HG02938 (cell line): Measurements from ENCODE around the gene PDP2.

Experiments
- ATAC-seq: cut with Tn5 transposase; IDR thresholded peaks from one replicate; pipeline ENCODE4 v1.9.1; 2021; ENCODE audit warnings: mild to moderate bottlenecking, moderate library complexity; ENCODE audit not compliant: unreplicated experiment

Gene PDP2, protein sequence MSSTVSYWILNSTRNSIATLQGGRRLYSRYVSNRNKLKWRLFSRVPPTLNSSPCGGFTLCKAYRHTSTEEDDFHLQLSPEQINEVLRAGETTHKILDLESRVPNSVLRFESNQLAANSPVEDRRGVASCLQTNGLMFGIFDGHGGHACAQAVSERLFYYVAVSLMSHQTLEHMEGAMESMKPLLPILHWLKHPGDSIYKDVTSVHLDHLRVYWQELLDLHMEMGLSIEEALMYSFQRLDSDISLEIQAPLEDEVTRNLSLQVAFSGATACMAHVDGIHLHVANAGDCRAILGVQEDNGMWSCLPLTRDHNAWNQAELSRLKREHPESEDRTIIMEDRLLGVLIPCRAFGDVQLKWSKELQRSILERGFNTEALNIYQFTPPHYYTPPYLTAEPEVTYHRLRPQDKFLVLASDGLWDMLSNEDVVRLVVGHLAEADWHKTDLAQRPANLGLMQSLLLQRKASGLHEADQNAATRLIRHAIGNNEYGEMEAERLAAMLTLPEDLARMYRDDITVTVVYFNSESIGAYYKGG

DNA sequence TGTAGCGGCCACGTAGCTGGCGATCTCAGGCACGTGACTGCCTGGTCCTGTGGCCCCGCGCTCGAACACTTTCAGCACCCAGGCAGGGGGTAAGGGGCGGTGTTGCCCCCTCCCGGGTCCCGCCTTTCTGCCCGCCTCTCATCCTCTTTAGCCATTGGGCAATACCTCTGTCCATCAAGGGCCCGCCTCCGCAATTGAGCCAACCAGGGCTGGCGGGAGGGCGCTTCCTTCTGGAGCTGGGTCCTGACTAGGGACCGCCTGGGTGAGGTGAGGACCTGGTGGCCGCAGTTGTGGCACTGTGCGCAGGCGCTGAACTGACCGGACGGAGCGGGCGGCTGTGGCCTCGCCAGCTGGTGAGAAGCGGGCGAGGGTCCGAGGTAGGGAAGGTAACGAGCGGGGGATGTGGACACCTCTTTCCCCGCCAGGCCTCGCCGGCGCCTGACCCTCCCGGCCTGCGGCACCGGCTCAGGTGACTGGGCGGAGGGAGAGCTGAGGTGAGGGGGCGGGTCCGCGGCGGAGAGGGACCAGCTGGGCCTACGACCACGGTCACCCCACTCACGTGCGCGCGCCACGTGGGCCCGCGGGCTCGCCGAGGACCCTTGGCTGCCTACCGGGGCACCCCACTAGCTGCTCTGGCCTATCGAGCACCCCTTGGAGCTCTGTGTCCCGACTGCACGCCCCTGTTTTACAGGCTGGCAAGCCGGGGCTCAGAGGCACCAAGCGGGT lies at the start of gene PDP2:
Gene PDP2 (plus strand): TSS at position 228 of the 726 bp plus-strand sequence. CDS start 3,770 bp downstream, outside the sequence.
- peak; percentile 93 for ATAC-seq

DNA sequence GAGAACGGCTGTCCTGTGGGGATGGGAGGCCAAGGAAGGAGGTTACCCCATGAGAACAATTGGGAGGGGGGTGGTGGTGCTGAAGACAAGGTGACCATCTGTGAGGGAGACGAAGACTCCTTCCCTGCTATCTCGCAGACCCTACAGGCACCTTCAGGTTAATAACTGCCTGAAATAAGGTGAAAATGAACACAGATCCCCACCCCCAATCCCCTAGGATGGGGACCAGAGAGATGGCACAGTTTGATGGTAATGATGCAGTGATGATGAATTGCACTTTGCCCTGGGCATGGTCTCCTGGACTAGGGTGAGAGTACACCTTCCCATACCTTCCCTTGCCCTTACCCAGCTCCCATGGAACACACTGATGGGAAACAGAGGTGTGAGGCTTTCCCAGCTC lies 48.1 kb upstream of the PDP2 start:
- ATAC-seq: no peak

DNA sequence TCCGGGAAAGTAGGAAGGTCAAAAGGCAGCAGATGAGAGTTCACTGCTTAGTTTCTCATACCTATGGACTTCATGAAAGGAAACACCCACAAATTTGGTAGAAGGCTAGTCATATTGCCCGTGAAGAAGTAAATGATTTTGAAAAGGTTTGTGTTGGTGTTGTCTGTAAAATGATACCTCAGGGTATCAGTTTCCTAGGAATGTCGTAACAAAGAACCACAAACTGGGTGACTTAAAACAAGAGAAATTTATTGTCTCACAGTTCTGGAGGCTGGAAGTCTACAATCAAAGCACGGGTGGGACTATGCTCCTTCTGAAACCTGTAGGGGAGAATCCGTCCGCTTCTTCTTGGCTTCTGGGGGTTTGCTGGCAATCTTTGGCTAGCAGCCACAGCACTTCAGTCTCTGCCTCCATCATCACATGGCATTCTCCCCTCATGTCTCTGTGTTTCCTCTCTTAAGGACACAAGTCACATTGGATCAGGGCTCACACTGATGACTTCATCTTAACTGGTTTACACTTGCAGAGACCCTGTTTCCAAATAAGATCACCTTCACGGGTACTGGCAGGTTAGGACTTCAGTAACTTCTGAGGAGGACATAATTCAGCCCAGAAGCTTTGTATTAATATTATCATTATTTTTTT lies 47.5 kb upstream of the PDP2 start:
- ATAC-seq: no peak

DNA sequence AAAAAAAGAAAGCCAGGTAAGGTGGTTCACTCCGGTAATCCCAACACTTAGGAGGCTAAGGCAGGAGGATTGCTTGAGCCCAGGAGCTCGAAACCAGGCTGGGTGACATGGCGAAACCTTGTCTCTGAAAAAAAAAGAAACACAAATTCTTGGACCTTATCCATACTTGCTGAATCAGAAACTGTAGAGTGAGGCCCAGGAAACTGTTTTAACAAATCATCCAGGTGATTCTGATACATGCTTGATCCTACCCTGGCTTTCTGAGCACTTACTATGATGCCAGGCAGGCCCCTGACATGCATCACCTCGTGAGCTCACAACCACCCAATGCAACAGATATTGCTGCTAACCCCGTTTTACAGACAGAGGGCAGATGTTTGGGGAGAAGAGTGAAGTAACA lies 45.6 kb upstream of the PDP2 start:
- no peak for ATAC-seq

DNA sequence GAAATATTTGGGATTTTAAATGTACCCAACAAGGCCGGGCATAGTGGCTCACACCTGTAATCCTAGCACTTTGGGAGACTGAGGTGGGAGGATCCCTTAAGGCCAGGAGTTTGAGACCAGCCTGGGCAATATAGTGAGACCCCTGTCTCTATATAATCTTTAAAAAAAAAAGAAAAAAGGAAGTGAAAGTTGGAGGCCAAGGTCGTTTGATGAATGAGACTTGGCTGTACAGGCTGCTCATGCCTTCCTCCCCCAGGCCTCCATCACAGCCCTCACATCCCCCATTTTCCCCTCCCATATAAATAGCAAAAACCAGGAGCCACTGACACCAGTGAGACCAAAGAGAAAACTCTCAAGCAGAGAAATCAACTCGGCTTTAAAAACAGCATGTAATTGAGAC lies 39.4 kb upstream of the PDP2 start:
- ATAC-seq: no peak

DNA sequence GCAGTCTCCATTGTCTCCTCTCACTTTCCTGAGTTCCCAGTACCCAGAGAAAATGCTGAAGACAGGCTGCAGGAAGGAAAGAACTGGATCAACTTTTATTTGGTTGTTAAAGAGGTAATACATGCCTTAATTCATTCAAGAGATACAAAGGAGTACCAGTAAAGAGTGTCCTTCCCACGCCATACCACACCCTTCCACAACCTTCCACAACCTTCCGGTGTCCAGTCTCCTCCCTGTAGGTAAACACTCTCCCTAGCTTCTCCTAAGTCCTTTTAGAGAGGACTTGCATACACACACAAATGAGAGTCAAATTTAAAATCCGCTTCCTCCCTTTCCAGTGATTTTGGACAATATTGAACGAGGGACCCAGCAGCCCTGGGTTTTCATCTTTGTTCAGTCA lies 38.9 kb upstream of the PDP2 start:
- ATAC-seq: no peak

DNA sequence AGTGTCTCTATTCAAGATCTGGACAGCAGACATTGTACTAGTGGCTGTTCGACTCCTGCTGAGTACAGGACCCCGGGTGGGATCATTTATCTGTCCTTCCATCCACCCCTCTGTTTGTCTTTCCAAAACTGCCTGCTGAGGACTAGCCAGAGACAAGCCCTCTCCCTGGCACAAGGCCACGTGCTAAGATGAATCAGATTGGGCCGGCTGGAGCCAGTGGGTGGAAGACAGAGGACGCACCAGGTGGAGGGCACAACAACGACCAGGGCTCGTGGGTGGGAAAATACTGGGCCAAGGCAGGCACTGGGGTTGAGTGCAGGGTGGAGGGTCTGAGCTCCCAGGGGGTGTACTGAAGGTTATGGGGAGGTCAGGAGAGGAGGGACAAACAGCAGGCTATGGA lies 37.5 kb upstream of the PDP2 start:
- ATAC-seq: no peak

DNA sequence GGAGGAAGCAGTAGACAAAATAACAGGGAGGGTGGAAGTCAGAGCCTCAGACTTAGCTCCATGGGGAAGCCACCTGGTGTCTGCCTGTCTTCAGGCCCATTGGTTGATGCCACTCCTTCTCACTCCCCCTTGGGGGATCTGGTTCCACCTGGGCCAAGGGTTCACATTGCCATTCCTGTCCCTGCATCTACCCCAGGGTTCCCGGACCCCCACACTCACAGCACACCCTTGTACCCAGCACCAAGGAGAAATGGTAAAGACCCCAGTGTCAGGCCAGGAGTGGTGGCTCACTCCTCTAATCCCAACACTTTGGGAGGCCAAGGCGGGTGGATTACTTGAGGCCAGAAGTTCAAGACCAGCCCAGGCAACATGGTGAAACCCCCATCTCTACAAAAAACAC lies 37.1 kb upstream of the PDP2 start:
- no peak for ATAC-seq

DNA sequence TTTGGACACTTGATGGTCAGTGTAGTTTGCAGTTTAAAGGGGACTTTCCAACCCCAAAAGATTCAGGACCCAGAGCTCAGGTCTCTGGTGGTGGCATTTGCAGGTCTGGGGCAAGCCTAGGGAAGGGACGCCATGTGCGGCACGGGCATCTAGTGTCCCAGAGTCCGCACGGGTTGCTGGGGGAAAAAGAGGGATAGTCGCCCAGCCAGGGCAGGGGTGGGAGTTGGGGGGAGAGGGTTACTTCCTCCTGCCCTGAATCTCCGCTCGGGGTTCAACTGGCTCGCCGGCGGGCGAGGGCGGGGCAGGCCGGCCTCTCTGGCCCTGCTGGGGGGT lies 36.3 kb upstream of the PDP2 start:
- ATAC-seq: no peak

DNA sequence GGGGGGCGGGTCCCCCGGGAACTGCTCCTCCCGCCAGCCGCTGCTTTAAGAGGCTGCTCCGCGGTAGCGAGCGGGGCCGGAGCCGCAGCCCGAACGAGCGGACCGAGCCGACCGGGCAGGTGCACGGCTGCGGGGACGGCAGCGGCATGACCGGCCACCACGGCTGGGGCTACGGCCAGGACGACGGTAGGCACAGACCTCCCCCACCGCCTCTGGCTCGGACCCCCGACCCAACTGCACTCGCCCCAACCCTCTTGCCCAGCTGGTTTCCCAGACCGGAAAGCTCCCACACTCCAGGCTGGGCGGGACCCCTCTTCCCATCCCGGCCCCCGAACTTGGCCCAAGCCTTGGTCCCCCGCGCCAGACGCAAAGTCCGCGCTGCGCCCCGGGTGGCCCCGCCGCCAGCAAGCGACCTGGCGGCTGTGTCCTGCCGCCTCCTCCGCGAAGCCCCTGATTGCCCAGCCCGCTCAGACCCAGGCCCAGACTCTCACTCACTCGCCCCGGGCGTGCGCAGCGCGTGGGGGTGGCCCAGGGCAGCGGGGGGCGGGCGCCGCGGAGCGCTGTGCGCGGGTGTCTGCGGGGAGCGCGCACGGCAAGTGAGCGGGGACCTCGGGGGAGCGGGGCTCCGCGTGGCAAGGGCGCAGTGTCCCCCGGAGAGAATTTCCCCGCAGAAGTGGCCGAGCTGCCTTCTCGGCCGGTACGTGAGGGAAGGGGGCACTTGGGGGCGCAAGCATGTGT lies 35.8 kb upstream of the PDP2 start, which contains the start of gene CA7:
Gene CA7 (plus strand): TSS at position 73 of the 738 bp plus-strand sequence. CDS start 74 bp downstream, at position 147.
- no peak for ATAC-seq

DNA sequence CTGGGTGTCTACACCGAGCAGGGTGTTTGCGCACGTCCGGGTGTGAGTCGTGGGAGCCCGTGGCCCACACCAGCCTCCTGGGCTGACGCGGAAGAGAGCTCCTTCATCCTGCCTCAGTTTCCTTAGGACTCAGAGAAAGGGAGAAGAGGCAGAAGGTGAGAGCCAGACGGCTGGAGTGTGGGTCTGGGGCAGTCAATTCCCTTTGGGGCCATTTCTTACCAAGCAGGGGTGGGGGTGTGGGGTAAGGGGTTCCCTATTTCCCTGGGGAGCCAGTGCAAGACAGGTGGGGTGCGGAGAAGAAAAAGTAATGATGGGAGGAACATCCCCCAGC lies 35.3 kb upstream of the PDP2 start:
- ATAC-seq: no peak

DNA sequence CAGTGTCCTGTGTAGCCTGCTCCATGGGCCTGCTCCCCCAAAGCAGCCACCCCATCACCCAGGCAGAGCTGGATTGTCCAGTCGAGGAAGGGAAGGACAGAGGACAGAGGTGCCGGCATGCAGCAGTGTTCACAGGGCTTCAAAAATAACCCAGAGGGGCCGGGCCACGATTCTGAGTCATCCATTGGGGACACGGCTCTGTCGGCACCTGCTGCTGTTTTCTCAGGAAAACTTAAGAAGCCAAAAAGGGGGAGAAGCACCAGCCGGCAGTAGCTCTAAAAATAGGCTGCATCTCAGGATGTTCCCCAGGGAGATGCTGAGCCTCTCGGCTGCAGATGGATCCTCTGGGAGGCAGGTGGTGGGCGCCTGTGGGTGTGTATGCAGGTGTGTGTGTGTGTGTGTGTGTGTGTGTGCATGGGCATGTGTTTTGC lies 34.5 kb upstream of the PDP2 start:
- ATAC-seq: no peak

DNA sequence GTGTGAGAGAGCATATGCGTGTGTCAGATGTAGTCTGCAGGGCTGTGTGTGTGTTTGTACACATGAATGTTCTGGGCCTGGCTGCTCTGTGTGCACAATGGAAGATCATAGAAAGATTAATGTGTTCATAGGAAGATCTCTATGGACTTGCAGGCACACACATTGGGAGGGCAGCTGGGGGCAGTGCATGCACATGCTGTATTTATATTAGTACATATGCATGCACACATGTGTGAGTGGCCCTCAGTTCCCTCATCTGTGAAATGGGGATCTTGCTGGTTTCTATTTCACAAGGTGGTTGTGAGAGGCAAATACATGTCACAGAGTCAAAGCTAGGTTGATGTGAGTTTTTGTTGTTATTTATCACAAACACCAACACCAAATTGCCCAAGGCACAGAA lies 34.0 kb upstream of the PDP2 start:
- ATAC-seq: no peak

DNA sequence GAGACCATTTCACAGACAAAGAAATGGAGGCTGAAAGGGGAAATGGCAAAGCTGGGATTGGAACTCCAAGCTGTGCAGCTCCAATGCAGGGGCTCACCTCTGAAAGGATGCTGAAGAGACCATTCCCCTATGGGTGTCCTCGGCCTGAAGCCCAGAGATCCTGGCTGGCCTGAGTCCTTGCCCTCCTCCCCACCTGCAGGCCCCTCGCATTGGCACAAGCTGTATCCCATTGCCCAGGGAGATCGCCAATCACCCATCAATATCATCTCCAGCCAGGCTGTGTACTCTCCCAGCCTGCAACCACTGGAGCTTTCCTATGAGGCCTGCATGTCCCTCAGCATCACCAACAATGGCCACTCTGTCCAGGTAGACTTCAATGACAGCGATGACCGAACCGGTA lies 33.5 kb upstream of the PDP2 start:
- no peak for ATAC-seq

DNA sequence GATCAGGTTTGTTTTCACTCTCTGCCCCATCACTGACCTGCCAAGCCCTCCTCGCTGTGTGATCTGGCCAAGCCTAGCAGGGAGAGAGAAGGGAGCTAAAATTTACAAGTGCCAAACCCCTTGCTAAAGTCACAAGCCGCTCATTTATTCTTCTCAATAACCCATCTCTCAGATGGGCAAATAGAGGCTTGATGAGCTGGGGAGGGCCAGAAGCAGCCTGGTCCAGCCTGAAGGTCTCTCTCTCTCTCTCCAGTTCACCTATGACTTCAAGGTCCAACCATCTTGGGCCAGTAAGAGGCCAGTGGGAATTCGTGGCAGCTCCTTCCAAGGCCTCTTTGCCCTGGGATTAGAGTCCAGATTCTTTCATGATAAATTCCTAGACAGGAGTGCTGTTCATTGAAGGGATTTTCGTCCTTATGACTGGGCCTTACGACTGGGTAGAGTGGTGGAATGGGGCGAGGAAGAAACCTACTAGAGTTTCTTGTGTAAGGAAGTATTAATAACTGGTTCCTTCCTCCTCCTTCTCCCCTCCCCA lies 32.7 kb upstream of the PDP2 start:
- no peak for ATAC-seq

DNA sequence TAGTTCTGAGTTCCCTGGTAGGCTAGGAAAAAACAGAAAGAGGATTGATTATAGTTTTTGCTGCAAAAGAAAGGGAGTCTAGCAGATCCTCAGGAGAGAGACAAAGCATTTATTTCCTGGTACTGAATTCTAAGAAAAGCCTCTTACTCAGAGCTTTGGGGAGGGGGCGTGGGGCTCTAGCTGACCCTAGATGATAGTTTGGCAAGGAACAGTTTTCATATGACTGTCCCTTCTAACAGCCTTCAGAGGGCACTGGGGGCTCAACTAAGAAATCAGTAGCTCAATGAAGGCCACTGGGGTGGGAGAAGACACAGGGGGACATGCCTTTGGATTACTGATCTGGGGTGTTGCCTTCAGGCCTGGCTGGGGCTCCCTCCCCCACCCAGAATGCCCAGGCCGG lies 32.1 kb upstream of the PDP2 start:
- no peak for ATAC-seq

DNA sequence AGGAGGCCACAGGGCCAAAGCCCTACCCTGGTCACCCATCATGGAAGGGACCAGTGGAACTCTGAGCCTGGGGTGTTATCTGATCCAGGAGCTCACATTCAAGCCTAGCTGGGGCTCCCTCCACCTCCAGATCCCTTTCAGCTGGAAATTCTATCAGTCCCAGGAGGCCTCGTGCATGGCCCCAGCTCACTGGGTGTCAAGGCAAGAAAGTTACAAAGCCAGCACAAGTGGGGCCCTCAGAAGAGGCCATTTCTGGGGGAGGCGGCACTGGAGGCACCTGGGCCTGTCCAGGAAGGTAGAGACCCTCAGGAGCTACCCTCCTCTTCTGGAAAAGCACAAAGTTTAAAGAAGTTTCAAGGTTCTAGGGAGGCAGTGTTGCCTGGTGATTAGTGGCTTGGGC lies 31.3 kb upstream of the PDP2 start:
- no peak for ATAC-seq

DNA sequence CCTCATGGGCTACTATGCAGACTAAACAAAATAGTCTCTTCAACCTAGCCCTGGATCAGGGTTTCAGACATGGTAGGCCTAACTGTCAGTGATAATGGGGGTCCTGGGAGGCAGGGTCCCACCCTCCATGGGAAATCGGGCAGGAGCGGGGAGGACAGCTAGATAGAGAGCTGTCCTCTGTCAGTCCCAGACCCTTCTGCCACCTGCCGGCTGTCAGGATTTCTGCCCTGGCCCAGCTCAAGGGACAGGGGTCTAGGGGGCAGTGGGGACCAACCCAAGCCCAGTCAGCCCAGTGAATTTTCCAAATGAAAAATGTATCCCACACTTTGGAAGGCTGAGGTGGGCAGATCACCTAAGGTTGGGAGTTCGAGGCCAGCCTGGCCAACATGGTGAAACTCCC lies 30.8 kb upstream of the PDP2 start:
- no peak for ATAC-seq

DNA sequence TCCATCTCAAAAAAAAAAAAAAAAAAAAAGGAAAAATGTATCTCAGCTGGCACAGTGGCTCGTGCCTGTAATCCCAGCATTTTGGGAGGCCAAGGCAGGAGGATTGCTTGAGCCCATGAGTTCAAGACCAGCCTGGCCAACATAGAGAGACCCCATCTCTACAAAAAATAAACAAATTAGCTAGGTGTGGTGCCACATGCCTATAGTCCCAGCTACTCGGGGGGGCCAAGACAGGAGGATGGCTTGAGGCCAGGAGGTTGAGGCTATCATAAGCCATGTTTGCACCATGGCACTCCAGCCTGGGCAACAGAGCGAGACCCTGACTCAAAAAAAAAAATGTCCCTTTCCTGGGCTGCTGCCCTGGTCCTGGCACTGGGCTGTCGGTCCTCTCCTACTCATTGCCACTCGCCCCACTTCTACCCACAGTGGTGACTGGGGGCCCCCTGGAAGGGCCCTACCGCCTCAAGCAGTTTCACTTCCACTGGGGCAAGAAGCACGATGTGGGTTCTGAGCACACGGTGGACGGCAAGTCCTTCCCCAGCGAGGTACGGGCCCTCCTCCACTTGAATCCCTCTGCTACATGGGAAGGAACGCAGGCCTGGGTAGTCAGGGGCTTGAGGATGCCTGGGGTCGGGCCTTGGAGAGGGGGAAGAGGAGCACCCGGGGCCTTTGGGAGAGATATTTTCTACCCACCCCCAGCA lies 30.1 kb upstream of the PDP2 start:
- no peak for ATAC-seq
